ENCODE measurements around the gene SENP1. TPM values are rescaled to one million over a fixed set of nuclear protein-coding genes. Genes with fewer than 3 reads are reported as not detected.

The SENP1 gene
- total and polyA plus RNA-seq, 2 donors: 6.7 to 38.2 TPM

- no peak overlapping the region for H3K27ac ChIP-seq (ENCODE audit: low read depth)
Measured at GRCh38 chr12:48069241-48069640, 36.6 kb downstream of the SENP1 start.

GRCh38 chr12:48068457-48068856 lies 37.4 kb downstream of the SENP1 start:
- Histone ChIP-seq H3K36me3 (ENCODE audit: insufficient read depth) (peaks cover 2% of the 10 kb centered on the region), H3K4me3 (ENCODE audit: low read depth, low read length) (no peak overlapping the region)
- 89% methylated on average over 2 of the region's 2 CpGs for WGBS

More at GRCh38 chr12:48069241-48069640, 36.6 kb downstream of the SENP1 start:
- DNase-seq (ENCODE audit: extremely low spot score): no peak
- peaks cover 1% of the 10 kb centered on the region for H3K36me3 ChIP-seq (ENCODE audit: insufficient read depth)
- no peaks in the 10 kb centered on the region for H3K4me1 ChIP-seq (ENCODE audit: insufficient read depth)
- WGBS: 97% methylated on average over 1 of the region's 1 CpG
- no peak overlapping the region for H3K4me3 ChIP-seq (ENCODE audit: low read depth, low read length)

GRCh38 chr12:48067250-48067938 lies 38.5 kb downstream of the SENP1 start:
- no peak for DNase-seq (ENCODE audit: extremely low spot score)
- Histone ChIP-seq H3K27ac (ENCODE audit: low read depth) (no peak overlapping the region), H3K4me3 (ENCODE audit: low read depth, low read length) (no peak overlapping the region), H3K4me1 (ENCODE audit: insufficient read depth) (no peaks in the 10 kb centered on the region), H3K36me3 (ENCODE audit: insufficient read depth) (peaks cover 5% of the 10 kb centered on the region)
- 89% methylated on average over 4 of the region's 4 CpGs for WGBS

More at GRCh38 chr12:48068457-48068856, 37.4 kb downstream of the SENP1 start:
- H3K4me1 ChIP-seq (ENCODE audit: insufficient read depth): no peaks in the 10 kb centered on the region
- DNase-seq (ENCODE audit: extremely low spot score): no peak
- no peak overlapping the region for H3K27ac ChIP-seq (ENCODE audit: low read depth)

GRCh38 chr12:48065041-48065440 lies 40.8 kb downstream of the SENP1 start:
- Histone ChIP-seq H3K4me3 (ENCODE audit: low read depth, low read length) (no peak overlapping the region), H3K4me1 (ENCODE audit: insufficient read depth) (no peaks in the 10 kb centered on the region), H3K36me3 (ENCODE audit: insufficient read depth) (peaks cover 6% of the 10 kb centered on the region), H3K27ac (ENCODE audit: low read depth) (no peak overlapping the region)
- DNase-seq (ENCODE audit: extremely low spot score): no peak
- WGBS: 85% methylated on average over 5 of the region's 5 CpGs

- Histone ChIP-seq H3K36me3 (ENCODE audit: insufficient read depth) (peaks cover 8% of the 10 kb centered on the region), H3K4me1 (ENCODE audit: insufficient read depth) (no peaks in the 10 kb centered on the region), H3K4me3 (ENCODE audit: low read depth, low read length) (no peak overlapping the region), H3K27ac (ENCODE audit: low read depth) (no peak overlapping the region)
- WGBS: 94% methylated on average over 6 of the region's 6 CpGs
- DNase-seq (ENCODE audit: extremely low spot score): no peak
Measured at GRCh38 chr12:48063530-48063929, 42.3 kb downstream of the SENP1 start.

GRCh38 chr12:48061938-48062719 lies 43.8 kb downstream of the SENP1 start:
- no peak overlapping the region for H3K27ac ChIP-seq (ENCODE audit: low read depth)
- no peak for DNase-seq (ENCODE audit: extremely low spot score)
- no peaks in the 10 kb centered on the region for H3K4me1 ChIP-seq (ENCODE audit: insufficient read depth)
- WGBS: 84% methylated on average over 1 of the region's 1 CpG
- no peak overlapping the region for H3K4me3 ChIP-seq (ENCODE audit: low read depth, low read length)
- peaks cover 8% of the 10 kb centered on the region for H3K36me3 ChIP-seq (ENCODE audit: insufficient read depth)

- no peak for DNase-seq (ENCODE audit: extremely low spot score)
- 96% methylated on average over 2 of the region's 2 CpGs for WGBS
- Histone ChIP-seq H3K4me3 (ENCODE audit: low read depth, low read length) (no peak overlapping the region), H3K36me3 (ENCODE audit: insufficient read depth) (peaks cover 8% of the 10 kb centered on the region), H3K27ac (ENCODE audit: low read depth) (no peak overlapping the region), H3K4me1 (ENCODE audit: insufficient read depth) (no peaks in the 10 kb centered on the region)
Measured at GRCh38 chr12:48060474-48060873, 45.4 kb downstream of the SENP1 start.

- Histone ChIP-seq H3K36me3 (ENCODE audit: insufficient read depth) (peaks cover 11% of the 10 kb centered on the region), H3K4me3 (ENCODE audit: low read depth, low read length) (no peak overlapping the region), H3K27ac (ENCODE audit: low read depth) (no peak overlapping the region), H3K4me1 (ENCODE audit: insufficient read depth) (no peaks in the 10 kb centered on the region)
- 97% methylated on average over 5 of the region's 5 CpGs for WGBS
- no peak for DNase-seq (ENCODE audit: extremely low spot score)
Measured at GRCh38 chr12:48058771-48059170, 47.1 kb downstream of the SENP1 start.

- Histone ChIP-seq H3K4me3 (ENCODE audit: low read depth, low read length) (no peak overlapping the region), H3K36me3 (ENCODE audit: insufficient read depth) (peaks cover 7% of the 10 kb centered on the region), H3K27ac (ENCODE audit: low read depth) (no peak overlapping the region), H3K4me1 (ENCODE audit: insufficient read depth) (no peaks in the 10 kb centered on the region)
- no peak for DNase-seq (ENCODE audit: extremely low spot score)
- WGBS: 96% methylated on average over 12 of the region's 12 CpGs
Measured at GRCh38 chr12:48054955-48055821, 50.7 kb downstream of the SENP1 start.

- H3K36me3 ChIP-seq (ENCODE audit: insufficient read depth): peaks cover 5% of the 10 kb centered on the region
- H3K4me3 ChIP-seq (ENCODE audit: low read depth, low read length): no peak overlapping the region
- no peaks in the 10 kb centered on the region for H3K4me1 ChIP-seq (ENCODE audit: insufficient read depth)
- DNase-seq (ENCODE audit: extremely low spot score): no peak
- WGBS: 93% methylated on average over 4 of the region's 4 CpGs
- H3K27ac ChIP-seq (ENCODE audit: low read depth): no peak overlapping the region
Measured at GRCh38 chr12:48053883-48054282, 52.0 kb downstream of the SENP1 start.

- Histone ChIP-seq H3K4me1 (ENCODE audit: insufficient read depth) (no peaks in the 10 kb centered on the region), H3K27ac (ENCODE audit: low read depth) (no peak overlapping the region), H3K4me3 (ENCODE audit: low read depth, low read length) (no peak overlapping the region), H3K36me3 (ENCODE audit: insufficient read depth) (peaks cover 5% of the 10 kb centered on the region)
- no peak for DNase-seq (ENCODE audit: extremely low spot score)
- 92% methylated on average over 3 of the region's 3 CpGs for WGBS
Measured at GRCh38 chr12:48053122-48053521, 52.8 kb downstream of the SENP1 start.

- no peak overlapping the region for H3K27ac ChIP-seq (ENCODE audit: low read depth)
- 96% methylated on average over 2 of the region's 2 CpGs for WGBS
- H3K4me3 ChIP-seq (ENCODE audit: low read depth, low read length): no peak overlapping the region
- H3K36me3 ChIP-seq (ENCODE audit: insufficient read depth): peaks cover 5% of the 10 kb centered on the region
- no peaks in the 10 kb centered on the region for H3K4me1 ChIP-seq (ENCODE audit: insufficient read depth)
- no peak for DNase-seq (ENCODE audit: extremely low spot score)
Measured at GRCh38 chr12:48051681-48052080, 54.2 kb downstream of the SENP1 start.

GRCh38 chr12:48050174-48050573 lies 55.7 kb downstream of the SENP1 start:
- Histone ChIP-seq H3K4me1 (ENCODE audit: insufficient read depth) (no peaks in the 10 kb centered on the region), H3K27ac (ENCODE audit: low read depth) (no peak overlapping the region), H3K4me3 (ENCODE audit: low read depth, low read length) (no peak overlapping the region), H3K36me3 (ENCODE audit: insufficient read depth) (peaks cover 2% of the 10 kb centered on the region)
- no peak for DNase-seq (ENCODE audit: extremely low spot score)
- WGBS: 89% methylated on average over 6 of the region's 6 CpGs

All from urinary bladder (tissue), 4 donors.